Common myeloid progenitor, CD34-positive (primary cell): ENCODE measurements around the gene CEBPA.

Source experiments
- CTCF ChIA-PET: fragments of 350-600 bp; sonication (Branson Sonifier 250); formaldehyde crosslinking; loops from one replicate; lab custom pipeline; 2021; ENCODE audit warnings: antibody characterized with exemption; lab: Charles Lee
- POLR2A ChIA-PET: fragments of 350-600 bp; sonication (Branson Sonifier 250); formaldehyde crosslinking; loops from one replicate; lab custom pipeline; 2021; ENCODE audit warnings: antibody characterized with exemption; lab: Charles Lee
- DNase-seq, 3 donors: peaks; one replicate each; pipeline versions ENCODE4 v3.0.0 to v3.0.0-alpha.2; 2013
- H3K27ac ChIP-seq, 2 experiments: 1 replicate in 1 of 2; 2 replicates in 1 of 2; pipeline ENCODE4 v1.7.0; 2013; ENCODE audit warnings: inconsistent platforms in 2 of 2, low read length in 2 of 2, mild to moderate bottlenecking in 2 of 2, low read depth in 1 of 2, moderate library complexity in 1 of 2; ENCODE audit not compliant: severe bottlenecking in 2 of 2, insufficient read depth in 1 of 2, poor library complexity in 1 of 2
- H3K27me3 ChIP-seq, 5 experiments: replicated peaks in 2 of 5; 1 replicate in 3 of 5; 2 replicates in 2 of 5; pipeline versions ENCODE4 v1.6.1 to v1.7.0; 2013; ENCODE audit warnings: low read length in 4 of 5, mild to moderate bottlenecking in 2 of 5, moderate library complexity in 2 of 5, inconsistent platforms in 1 of 5; ENCODE audit not compliant: insufficient read depth in 5 of 5, control insufficient read depth in 4 of 5
- H3K36me3 ChIP-seq, 4 experiments: 1 replicate in 2 of 4; 2 replicates in 2 of 4; pipeline versions ENCODE4 v1.6.1 to v1.7.0; 2013; ENCODE audit warnings: low read length in 3 of 4, control low read depth in 1 of 4, mild to moderate bottlenecking in 1 of 4; ENCODE audit not compliant: control insufficient read depth in 4 of 4, insufficient read depth in 4 of 4
- H3K4me1 ChIP-seq, 4 experiments: 1 replicate in 3 of 4; 2 replicates in 1 of 4; pipeline versions ENCODE4 v1.6.1 to v1.7.1; 2013; ENCODE audit warnings: low read length in 3 of 4, mild to moderate bottlenecking in 3 of 4, control low read depth in 1 of 4, inconsistent platforms in 1 of 4, moderate library complexity in 1 of 4; ENCODE audit not compliant: control insufficient read depth in 4 of 4, insufficient read depth in 4 of 4; ENCODE audit errors: control extremely low read depth in 1 of 4
- H3K4me3 ChIP-seq, 7 experiments: 1 replicate in 4 of 7; 2 replicates in 3 of 7; pipeline versions ENCODE4 v1.5.1 to v1.7.0; 2013; ENCODE audit warnings: mild to moderate bottlenecking in 7 of 7, low read length in 6 of 7, moderate library complexity in 6 of 7, inconsistent platforms in 2 of 7, low read depth in 2 of 7, control low read depth in 1 of 7; ENCODE audit not compliant: insufficient read depth in 4 of 7, control insufficient read depth in 1 of 7; ENCODE audit errors: extremely low read depth in 1 of 7
- H3K9me3 ChIP-seq, 5 experiments: 1 replicate in 4 of 5; 2 replicates in 1 of 5; pipeline versions ENCODE4 v1.6.1 to v1.7.1; 2013; ENCODE audit warnings: low read length in 4 of 5, mild to moderate bottlenecking in 2 of 5, inconsistent platforms in 1 of 5, low read depth in 1 of 5, moderate library complexity in 1 of 5; ENCODE audit not compliant: control insufficient read depth in 4 of 5, insufficient read depth in 2 of 5; ENCODE audit errors: control extremely low read depth in 1 of 5
- WGBS: methylation state at CpG from one replicate; pipeline ENCODE4 v1.1.5; 2013; ENCODE audit not compliant: insufficient coverage; 5-methylcytosine and 5-hydroxymethylcytosine counted together

CEBPA gene

DNA sequence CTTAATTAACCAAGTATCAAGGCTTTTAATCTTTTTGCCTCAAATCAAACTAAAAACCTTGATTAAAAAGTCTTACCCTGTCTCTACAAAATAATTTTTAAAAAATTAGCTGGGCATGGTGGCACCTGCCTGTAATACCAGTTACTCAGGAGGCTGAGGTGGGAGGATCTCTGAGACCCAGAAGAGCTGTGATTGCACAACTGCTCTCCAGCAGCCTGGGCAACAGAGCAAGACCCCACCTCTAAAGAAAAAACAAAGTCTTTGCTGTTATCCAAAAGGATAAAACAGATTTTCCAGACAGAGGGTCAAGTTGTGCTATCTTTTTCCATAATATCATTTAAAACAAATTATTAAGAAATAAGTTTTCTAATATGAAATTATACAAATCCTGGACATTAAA is 44.3 kb upstream of the CEBPA start:
- no peak overlapping the region for H3K4me3 ChIP-seq
- CTCF ChIA-PET: interaction anchor here (1.4 to 1.7 kb wide), 2 partner anchors 10 to 27 kb away, joined by 3 to 4 read pairs; partner anchors contain the start of gene CEBPG
- no peak for DNase-seq
- POLR2A ChIA-PET: no interaction called here
- H3K27me3 ChIP-seq: peaks cover 0 to 12% (median 6%) of the 10 kb centered on the region in 5 experiments
- H3K36me3 ChIP-seq: no peaks in the 10 kb centered on the region
- H3K4me1 ChIP-seq: peaks cover 0 to 4% (median 0%) of the 10 kb centered on the region in 4 experiments
- H3K27ac ChIP-seq: no peak overlapping the region
- no peaks in the 10 kb centered on the region for H3K9me3 ChIP-seq

DNA sequence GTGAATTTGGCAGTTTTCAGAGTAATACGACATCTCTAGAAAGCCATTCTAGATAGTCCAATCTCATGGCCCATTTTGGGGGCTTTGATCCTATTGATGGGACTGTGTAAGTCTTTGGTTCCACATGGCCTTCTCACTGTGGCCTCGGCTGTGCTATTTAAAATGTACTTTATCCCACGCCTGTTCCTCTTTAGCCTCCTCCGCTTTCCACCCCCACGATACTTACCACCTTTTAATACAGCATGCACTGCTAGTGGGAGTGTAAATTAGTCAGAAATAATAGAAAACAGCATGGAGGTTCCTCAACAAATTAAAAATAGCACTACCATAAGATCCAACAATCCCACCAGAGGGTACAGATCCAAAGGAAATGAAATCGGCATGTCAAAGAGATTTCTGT is 42.8 kb upstream of the CEBPA start:
- CTCF ChIA-PET: no interaction called here
- Histone ChIP-seq H3K9me3 (no peaks in the 10 kb centered on the region), H3K27ac (no peak overlapping the region), H3K4me3 (no peak overlapping the region), H3K4me1 (peaks cover 0 to 4% (median 0%) of the 10 kb centered on the region in 4 experiments), H3K27me3 (peaks cover 0 to 12% (median 7%) of the 10 kb centered on the region in 5 experiments), H3K36me3 (no peaks in the 10 kb centered on the region)
- 100% methylated on average over 1 of the region's 6 CpGs for WGBS
- no peak for DNase-seq
- POLR2A ChIA-PET: no interaction called here

DNA sequence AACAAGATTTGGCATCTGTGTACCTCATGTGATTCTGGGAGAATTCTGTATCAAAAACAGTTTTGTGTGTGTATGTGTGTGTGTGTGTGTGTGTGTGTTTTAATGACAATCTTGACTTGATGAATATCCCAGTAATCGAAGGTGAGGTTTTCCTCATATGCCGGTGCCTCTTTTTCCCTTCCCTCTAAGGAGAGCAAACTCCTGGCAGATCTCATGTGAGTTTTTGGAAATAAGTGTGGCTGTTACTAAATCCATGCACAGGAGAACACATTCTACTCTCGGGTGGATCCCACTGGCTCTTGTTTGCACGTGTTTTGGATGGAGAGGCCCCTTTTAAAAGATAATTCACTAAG is 42.2 kb upstream of the CEBPA start:
- 0% methylated on average over 1 of the region's 4 CpGs for WGBS
- POLR2A ChIA-PET: no interaction called here

DNA sequence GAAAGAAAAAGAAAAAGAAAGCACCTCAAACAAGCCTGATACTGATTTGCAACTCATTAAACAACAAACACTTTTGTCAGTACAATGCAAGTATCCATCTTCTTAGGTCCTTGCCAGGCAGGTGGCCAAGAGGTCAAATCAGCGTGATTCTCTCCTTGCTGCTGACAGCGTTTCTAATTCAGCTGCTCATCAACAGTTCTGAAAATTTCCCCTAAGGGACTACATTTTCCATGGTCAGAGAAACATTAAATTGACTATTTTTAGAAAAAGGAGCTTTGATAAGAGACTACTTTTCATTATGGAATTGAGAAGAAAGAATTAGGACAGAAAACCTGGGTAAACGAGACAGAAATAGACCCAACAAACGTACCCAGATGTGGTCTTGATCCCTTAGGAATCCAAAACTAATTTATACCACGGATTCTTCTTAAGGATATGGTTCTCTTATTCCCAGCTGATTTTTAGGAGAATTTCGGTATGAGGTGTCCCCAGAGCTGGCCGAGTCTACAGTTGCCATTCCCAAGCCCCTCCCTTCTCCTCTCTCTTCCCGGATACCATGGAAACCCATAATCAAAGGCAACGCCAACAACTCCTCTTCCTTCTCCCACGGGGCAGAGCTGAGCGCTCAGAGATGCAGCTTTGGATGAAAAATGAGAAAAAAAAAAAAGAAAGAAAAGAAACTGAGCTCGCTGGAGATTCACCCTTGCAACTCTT is 41.7 kb upstream of the CEBPA start:
- Histone ChIP-seq H3K27ac (no peak overlapping the region), H3K4me3 (no peak overlapping the region), H3K36me3 (no peaks in the 10 kb centered on the region), H3K9me3 (no peaks in the 10 kb centered on the region), H3K4me1 (peaks cover 0 to 4% (median 0%) of the 10 kb centered on the region in 4 experiments), H3K27me3 (peaks cover 0 to 12% (median 7%) of the 10 kb centered on the region in 5 experiments)
- CTCF ChIA-PET: interaction anchor here (0.7 kb wide), 1 partner anchor 11 kb away, joined by 3 read pairs; no protein-coding TSS in a partner anchor
- WGBS: 59% methylated on average over 8 of the region's 12 CpGs
- no peak for DNase-seq
- POLR2A ChIA-PET: no interaction called here

More for the DNA sequence above, 42.2 kb upstream of the CEBPA start:
- no peak for DNase-seq
- Histone ChIP-seq H3K4me1 (peaks cover 0 to 4% (median 0%) of the 10 kb centered on the region in 4 experiments), H3K27me3 (peaks cover 0 to 12% (median 7%) of the 10 kb centered on the region in 5 experiments), H3K36me3 (no peaks in the 10 kb centered on the region), H3K4me3 (no peak overlapping the region), H3K27ac (no peak overlapping the region), H3K9me3 (no peaks in the 10 kb centered on the region)
- CTCF ChIA-PET: interaction anchor here (0.7 kb wide), 1 partner anchor 10 kb away, joined by 3 read pairs; no protein-coding TSS in a partner anchor

DNA sequence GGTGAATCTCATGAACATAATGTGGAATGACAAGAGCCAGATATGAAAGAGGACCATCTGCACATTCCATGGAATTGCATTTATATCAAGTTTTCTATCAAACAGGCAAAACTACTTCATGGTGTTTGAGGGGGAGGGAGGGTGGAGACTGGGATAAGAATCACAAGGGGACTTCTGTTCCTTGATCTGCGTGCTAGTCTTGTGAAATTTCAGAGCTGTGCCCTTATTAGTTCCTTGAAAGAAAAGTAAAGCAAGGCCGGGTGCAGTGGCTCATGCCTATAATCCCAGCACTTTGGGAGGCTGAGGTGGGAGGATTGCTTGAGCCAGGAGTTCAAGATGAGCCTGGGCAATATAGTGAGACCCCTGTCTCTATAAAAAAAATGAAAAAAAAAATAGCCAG is 41.0 kb upstream of the CEBPA start:
- Histone ChIP-seq H3K4me3 (no peak overlapping the region), H3K27me3 (peaks cover 0 to 12% (median 7%) of the 10 kb centered on the region in 5 experiments), H3K9me3 (no peaks in the 10 kb centered on the region), H3K27ac (no peak overlapping the region), H3K4me1 (no peaks in the 10 kb centered on the region), H3K36me3 (no peaks in the 10 kb centered on the region)
- ChIA-PET POLR2A (no interaction called here), CTCF (no interaction called here)
- 100% methylated on average over 2 of the region's 2 CpGs for WGBS
- no peak for DNase-seq

DNA sequence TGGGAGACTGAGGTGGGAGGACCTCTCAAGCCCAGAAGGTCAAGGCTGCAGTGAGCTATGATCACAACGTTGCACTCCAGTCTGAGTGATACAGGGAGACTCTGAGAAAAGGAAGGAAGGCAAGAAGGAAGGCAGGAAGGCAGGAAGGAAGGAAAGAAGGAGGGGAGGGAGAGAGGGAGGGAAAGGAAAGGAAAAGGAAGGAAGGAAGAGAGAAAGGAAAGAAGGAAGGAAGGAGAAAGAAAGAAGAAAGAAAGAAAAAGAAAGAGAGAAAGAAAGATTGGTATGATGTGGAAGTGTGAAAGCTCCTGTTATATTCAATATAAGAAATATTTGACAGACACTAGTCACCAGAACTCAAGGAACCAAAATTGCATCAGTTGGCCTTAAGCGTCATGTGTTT is 38.7 kb upstream of the CEBPA start:
- WGBS: 71% methylated on average over 2 of the region's 2 CpGs
- peaks cover 0 to 12% (median 3%) of the 10 kb centered on the region in 5 experiments for H3K27me3 ChIP-seq
- ChIA-PET CTCF (no interaction called here), POLR2A (no interaction called here)
- H3K36me3 ChIP-seq: no peaks in the 10 kb centered on the region
- DNase-seq: no peak
- H3K9me3 ChIP-seq: no peaks in the 10 kb centered on the region
- no peaks in the 10 kb centered on the region for H3K4me1 ChIP-seq
- H3K27ac ChIP-seq: no peak overlapping the region
- no peak overlapping the region for H3K4me3 ChIP-seq
